ENCODE measurements around the gene CMSS1.
"Not testable (repeated sequence)": the region's sequence is repeated elsewhere in the genome, so short reads cannot be mapped to it uniquely, and the experiment has no call there.

Gene CMSS1

DNA sequence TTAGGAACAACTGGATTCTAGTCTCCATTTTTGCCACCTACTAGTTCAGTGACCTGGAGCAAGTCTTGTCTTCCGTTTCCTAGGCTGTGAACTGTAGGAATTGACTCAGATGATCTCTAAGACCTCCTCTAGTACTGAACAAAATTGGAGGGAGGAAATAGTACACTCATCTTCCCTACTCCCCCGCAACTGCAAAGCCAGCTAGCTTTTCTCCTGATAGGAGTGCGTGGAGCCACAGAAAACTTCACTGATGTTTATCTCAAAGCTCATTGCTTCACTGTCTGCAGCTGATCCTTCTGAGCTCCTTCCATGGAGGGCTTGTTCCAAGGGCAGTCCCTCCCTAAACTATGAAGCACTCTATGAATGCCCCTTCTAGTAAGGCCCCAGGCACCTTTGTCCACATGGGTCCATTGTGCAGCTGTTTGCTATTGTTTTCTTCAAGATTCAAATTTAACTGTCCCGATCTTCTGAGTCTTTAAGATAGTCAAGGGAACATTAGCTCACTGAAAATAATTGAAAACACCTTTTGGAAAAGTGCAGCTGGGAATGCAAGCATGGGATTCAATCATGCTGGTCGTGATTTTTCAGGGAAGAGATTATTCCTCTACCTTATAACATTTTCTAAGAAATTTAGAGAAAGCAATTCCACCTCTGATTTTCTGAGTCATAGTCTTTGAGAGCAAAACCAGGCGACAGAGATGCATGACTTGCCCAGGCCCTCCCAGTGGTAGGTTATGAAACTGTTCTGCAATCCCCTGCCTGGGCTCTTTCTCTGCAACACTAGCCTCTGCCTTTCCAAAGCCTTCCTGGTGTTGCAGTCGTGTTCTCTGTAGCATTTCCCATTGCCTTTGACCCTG, 272.4 kb downstream of the CMSS1 start:
- DNase-seq = no peak

DNA sequence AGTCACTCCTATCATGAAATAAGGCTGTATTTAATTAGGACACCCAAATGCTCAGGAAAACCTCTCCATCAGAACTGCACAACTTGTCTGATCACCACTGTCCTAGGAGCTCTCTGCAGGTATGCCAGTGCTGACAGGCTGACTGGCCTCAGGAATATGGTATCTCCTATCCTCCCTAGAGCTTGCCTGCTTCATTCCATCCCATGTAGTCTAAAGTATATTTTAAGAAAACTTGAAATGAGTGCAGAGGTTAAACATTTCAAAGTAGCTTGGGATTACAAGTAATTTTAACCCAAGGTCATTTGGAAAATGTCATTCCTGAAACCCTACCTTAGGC, 273.0 kb downstream of the CMSS1 start:
- no peak for DNase-seq

DNA sequence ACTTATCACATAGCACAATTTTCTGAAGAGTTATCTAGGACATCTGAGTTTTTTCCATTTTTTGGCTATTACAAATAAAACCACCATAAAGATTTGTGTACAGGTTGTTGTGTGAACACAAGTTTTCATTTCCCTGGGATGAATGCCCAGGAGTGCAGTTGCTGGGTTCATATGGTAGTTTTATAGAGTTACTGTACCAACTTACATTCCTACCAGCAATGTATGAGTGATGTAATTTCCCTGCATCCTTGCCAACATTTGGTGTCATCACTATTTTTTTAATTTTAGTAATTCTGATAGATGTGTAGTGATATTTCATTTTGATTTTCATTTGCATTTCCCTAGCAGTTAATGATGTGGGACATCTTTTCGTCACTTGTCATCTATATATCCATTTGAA, 276.2 kb downstream of the CMSS1 start:
- no peak for DNase-seq

DNA sequence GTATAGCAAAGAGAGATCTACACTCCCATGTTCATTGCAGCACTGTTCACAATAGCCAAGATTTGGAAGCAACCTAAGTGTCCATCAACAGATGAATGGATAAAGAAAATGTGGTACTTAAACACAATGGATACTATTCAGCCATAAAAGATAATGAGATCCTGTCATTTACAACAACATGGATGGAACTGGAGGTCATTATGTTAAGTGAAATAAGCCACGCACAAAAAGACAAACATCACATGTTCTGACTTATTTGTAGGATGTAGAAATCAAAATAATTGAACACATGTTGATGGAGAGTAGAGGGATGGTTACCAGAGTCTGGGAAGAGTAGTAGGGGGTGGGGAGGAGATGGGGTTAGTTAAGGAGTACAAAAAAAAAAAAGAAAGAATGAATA, 278.6 kb downstream of the CMSS1 start:
- DNase-seq = not testable (repeated sequence)

- DNase-seq = no peak
Measured at GRCh38 chr3:100096866-100097265, 279.2 kb downstream of the CMSS1 start.

- DNase-seq = no peak
Measured at GRCh38 chr3:100097919-100098783, 280.5 kb downstream of the CMSS1 start.

- no peak for DNase-seq
Measured at GRCh38 chr3:100098784-100099070, 281.1 kb downstream of the CMSS1 start.

GRCh38 chr3:100099621-100100020, 282.0 kb downstream of the CMSS1 start:
- no peak for DNase-seq

GRCh38 chr3:100100425-100100824, 282.8 kb downstream of the CMSS1 start:
- DNase-seq = no peak

DNA sequence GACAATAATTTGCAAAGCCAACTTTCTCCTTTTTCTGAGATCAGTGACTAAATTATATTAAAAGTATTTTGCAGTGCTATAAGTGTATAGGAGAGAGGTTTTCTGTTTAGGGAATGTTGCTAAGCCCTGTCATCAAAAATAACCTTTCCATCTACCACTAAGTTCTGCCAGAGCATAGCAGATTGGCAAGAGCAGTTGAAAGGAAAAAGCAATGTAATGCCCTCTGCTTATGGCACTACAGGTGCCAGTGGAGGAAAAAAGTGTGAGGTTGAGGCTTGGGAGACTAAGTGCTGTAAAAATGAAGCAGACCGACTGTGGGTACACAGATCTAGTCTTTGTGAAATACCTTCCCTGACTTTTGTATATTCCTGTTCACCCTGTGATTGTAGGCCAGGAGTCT, 285.1 kb downstream of the CMSS1 start:
- DNase-seq = no peak

- no peak for DNase-seq
Measured at GRCh38 chr3:100103558-100104441, 286.1 kb downstream of the CMSS1 start.

DNA sequence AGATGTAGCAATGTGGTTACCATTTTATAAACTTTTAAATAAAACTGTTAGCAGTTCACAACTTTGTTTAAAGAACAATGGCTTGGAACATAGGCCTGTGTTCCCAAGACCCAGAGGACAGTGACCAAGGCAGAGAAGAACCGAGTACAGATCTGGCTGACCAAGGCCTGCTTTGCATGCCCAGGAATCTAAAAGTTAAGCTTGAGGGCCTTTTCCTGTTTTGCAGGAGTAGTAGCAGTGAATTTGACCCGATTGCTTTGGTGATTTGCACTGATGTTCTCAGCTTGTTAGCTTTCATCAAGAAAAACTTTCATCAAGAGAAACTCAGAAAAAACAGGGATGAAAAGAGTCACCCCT, 286.8 kb downstream of the CMSS1 start:
- no peak for DNase-seq

- DNase-seq = no peak
Measured at GRCh38 chr3:100104817-100105413, 287.3 kb downstream of the CMSS1 start.

DNA sequence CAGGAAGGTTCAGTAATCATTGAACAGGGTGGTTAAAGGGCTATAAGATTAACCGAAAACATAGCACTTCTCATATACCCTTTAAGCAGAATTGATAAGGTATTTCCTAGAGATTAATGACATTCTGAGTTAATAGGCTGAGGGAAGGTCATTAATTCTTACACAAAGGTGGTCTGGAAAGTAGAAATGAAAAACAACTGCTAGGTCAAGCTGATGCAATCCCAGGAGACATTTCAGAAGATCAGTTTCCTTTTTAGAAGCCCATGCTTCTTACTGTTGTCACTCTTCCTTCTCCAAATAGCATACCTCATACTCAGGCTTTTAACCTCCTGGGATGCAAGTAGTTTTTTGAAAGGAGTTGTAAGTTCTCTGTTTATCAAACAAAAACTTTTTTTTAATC, 287.8 kb downstream of the CMSS1 start:
- no peak for DNase-seq

- no peak for DNase-seq
Measured at GRCh38 chr3:100106094-100106493, 288.4 kb downstream of the CMSS1 start.

- DNase-seq = no peak
Measured at GRCh38 chr3:100106531-100107141, 289.0 kb downstream of the CMSS1 start.

- DNase-seq = no peak
Measured at GRCh38 chr3:100107221-100107814, 289.7 kb downstream of the CMSS1 start.

DNA sequence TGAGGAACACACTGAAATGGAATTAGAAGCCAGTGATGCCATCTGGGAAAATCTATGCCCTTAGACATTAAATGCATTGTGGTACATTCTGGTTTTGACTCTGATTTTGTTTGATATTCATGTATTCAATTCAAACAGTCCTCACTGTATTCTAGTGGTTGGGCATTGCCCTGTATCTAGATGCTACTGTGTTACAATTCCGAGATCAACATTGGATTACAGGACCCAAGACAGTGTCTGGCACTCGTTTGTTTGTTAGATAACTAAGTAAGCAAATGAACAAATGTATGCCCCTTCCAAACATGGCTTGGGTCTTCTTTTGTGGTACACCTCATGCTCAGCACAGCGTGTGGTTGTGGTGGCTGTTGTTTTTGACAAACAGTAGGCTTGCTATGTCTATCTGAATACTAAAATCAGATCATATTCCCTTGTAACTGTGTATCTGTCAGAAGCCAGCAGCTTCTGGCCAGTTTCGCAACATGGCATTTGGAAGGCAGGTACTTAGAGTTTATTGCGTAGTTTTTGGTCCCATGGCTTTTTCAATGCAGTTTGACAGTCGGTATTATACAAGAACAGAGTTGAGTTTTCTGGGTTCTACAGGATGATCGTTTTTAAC, 290.9 kb downstream of the CMSS1 start:
- no peak for DNase-seq

DNA sequence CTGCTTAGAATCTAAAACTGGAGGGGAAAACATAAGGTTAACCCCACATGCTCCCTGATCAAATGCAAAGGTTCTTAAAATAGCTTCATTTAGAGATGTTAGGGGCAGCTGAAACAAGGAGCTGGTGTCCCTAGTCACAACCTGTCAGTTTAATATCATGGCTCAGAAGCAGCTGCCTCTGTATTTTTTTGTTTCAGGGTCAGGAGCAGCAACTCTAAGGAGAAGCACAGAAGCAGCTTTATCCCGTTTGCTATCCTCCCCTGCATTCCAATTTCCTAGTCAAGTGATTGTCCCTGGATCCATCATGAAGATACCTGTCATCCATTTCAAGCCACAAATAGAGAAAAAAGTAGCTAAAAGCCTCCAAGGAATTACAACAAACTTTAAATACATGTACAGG, 292.5 kb downstream of the CMSS1 start:
- no peak for DNase-seq

DNA sequence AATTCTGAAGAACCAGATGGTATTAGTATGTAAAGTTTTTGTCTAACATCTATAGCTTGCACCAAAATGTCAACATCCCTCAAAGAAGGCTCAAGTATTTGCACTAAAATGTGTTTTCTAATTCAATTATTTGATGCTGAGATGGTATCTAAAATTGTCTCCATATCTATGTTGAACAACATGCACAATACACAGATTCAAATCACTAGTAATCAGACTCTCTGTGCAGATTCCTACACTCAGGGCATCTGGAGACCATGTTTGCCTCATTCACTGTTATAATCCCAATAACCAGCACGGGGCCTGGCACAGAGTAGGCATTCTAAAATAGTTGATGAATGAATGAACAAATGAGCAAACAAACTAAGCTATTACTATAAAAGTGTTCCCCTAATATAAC, 294.1 kb downstream of the CMSS1 start:
- DNase-seq = no peak

GRCh38 chr3:100113723-100114412, 296.2 kb downstream of the CMSS1 start:
- DNase-seq = no peak
